Measurements from ENCODE around the gene LGR4. TPM values are rescaled to one million over a fixed set of nuclear protein-coding genes. Genes with fewer than 3 reads are reported as not detected.
"Not testable (repeated sequence)": the region's sequence is repeated elsewhere in the genome, so short reads cannot be mapped to it uniquely, and the experiment has no call there.

Gene LGR4
- polyA plus RNA-seq, 4 donors, result 132 to 156 (median 151) TPM

- no peak for DNase-seq (ENCODE audit: low read depth in 4 of 4, low spot score in 3 of 4)
Measured at GRCh38 chr11:27355575-27356104, 117.0 kb downstream of the LGR4 start.

GRCh38 chr11:27354359-27354965 is 118.1 kb downstream of the LGR4 start:
- no peak for DNase-seq (ENCODE audit: low read depth in 4 of 4, low spot score in 3 of 4)

- DNase-seq (ENCODE audit: low read depth in 4 of 4, low spot score in 3 of 4), result no peak
Measured at GRCh38 chr11:27353593-27354358, 118.8 kb downstream of the LGR4 start.

GRCh38 chr11:27352781-27353180 is 119.8 kb downstream of the LGR4 start:
- DNase-seq (ENCODE audit: low read depth in 4 of 4, low spot score in 3 of 4), result no peak

- DNase-seq (ENCODE audit: low read depth in 4 of 4, low spot score in 3 of 4), result no peak
Measured at GRCh38 chr11:27350511-27350910, 122.1 kb downstream of the LGR4 start.

GRCh38 chr11:27349919-27350318 is 122.7 kb downstream of the LGR4 start:
- no peak for DNase-seq (ENCODE audit: low read depth in 4 of 4, low spot score in 3 of 4)

GRCh38 chr11:27348340-27348873 is 124.2 kb downstream of the LGR4 start:
- no peak for DNase-seq (ENCODE audit: low read depth in 4 of 4, low spot score in 3 of 4)

- no peak for DNase-seq (ENCODE audit: low read depth in 4 of 4, low spot score in 3 of 4)
Measured at GRCh38 chr11:27347359-27348339, 124.9 kb downstream of the LGR4 start.

- no peak for DNase-seq (ENCODE audit: low read depth in 4 of 4, low spot score in 3 of 4)
Measured at GRCh38 chr11:27339941-27340340, 132.6 kb downstream of the LGR4 start.

GRCh38 chr11:27334764-27335163 is 137.8 kb downstream of the LGR4 start:
- not testable (repeated sequence) for DNase-seq (ENCODE audit: low read depth in 4 of 4, low spot score in 3 of 4)

- DNase-seq (ENCODE audit: low read depth in 4 of 4, low spot score in 3 of 4), result no peak
Measured at GRCh38 chr11:27331981-27332380, 140.6 kb downstream of the LGR4 start.

- DNase-seq (ENCODE audit: low read depth in 4 of 4, low spot score in 3 of 4), result no peak
Measured at GRCh38 chr11:27330633-27331270, 141.8 kb downstream of the LGR4 start.

- no peak for DNase-seq (ENCODE audit: low read depth in 4 of 4, low spot score in 3 of 4)
Measured at GRCh38 chr11:27329867-27330632, 142.5 kb downstream of the LGR4 start.

GRCh38 chr11:27328614-27329013 is 144.0 kb downstream of the LGR4 start:
- no peak for DNase-seq (ENCODE audit: low read depth in 4 of 4, low spot score in 3 of 4)

GRCh38 chr11:27327064-27327463 is 145.5 kb downstream of the LGR4 start:
- DNase-seq (ENCODE audit: low read depth in 4 of 4, low spot score in 3 of 4), result not testable (repeated sequence)

GRCh38 chr11:27322196-27322595 is 150.4 kb downstream of the LGR4 start:
- DNase-seq (ENCODE audit: low read depth in 4 of 4, low spot score in 3 of 4), result not testable (repeated sequence)

GRCh38 chr11:27321340-27321739 is 151.2 kb downstream of the LGR4 start:
- not testable (repeated sequence) for DNase-seq (ENCODE audit: low read depth in 4 of 4, low spot score in 3 of 4)

- no peak for DNase-seq (ENCODE audit: low read depth in 4 of 4, low spot score in 3 of 4)
Measured at GRCh38 chr11:27319072-27319471, 153.5 kb downstream of the LGR4 start.

GRCh38 chr11:27317751-27318150 is 154.8 kb downstream of the LGR4 start:
- no peak for DNase-seq (ENCODE audit: low read depth in 4 of 4, low spot score in 3 of 4)

All from right renal pelvis (tissue), 4 donors.